SK-N-SH (cell line): Measurements from ENCODE around the gene SLC25A27.
A peak's percentile ranks its signal among the peaks of the same experiment; 100 is the strongest.

ENCODE experiments used
- FOSL2 ChIP-seq: IDR thresholded peaks from 2 replicates; pipeline ENCODE4 v1.4.0; 2012; ENCODE audit warnings: low read depth, mild to moderate bottlenecking, moderate library complexity, borderline replicate concordance
- JUND ChIP-seq: IDR thresholded peaks from 2 replicates; pipeline ENCODE4 v1.4.0; 2012
- SMC3 ChIP-seq: IDR thresholded peaks from 2 replicates; pipeline ENCODE4 v1.6.1; 2012; ENCODE audit warnings: low read depth, low read length, improper control_type of control experiment
- YY1 ChIP-seq: IDR thresholded peaks from 2 replicates; pipeline ENCODE4 v1.4.0; 2012; ENCODE audit warnings: low read depth, mild to moderate bottlenecking
- TF ChIP-seq, protein P1 (sequence below): fragments of 200-600 bp; sonication (generic); IDR thresholded peaks from 2 replicates; pipeline ENCODE4 v1.6.1; 2017; ENCODE audit warnings: antibody characterized with exemption, mild to moderate bottlenecking, moderate library complexity
- TF ChIP-seq, protein P2 (sequence below): IDR thresholded peaks from 2 replicates; pipeline ENCODE4 v1.4.0; 2012; ENCODE audit warnings: low read depth
- TF ChIP-seq, protein P3 (sequence below): IDR thresholded peaks from 2 replicates; pipeline ENCODE4 v1.4.0; 2012; ENCODE audit warnings: low read depth, borderline replicate concordance
- TF ChIP-seq, protein P4 (sequence below): IDR thresholded peaks from 2 replicates; pipeline ENCODE4 v1.6.1; 2012; ENCODE audit warnings: mild to moderate bottlenecking, low read depth, low read length, moderate library complexity

DNA sequence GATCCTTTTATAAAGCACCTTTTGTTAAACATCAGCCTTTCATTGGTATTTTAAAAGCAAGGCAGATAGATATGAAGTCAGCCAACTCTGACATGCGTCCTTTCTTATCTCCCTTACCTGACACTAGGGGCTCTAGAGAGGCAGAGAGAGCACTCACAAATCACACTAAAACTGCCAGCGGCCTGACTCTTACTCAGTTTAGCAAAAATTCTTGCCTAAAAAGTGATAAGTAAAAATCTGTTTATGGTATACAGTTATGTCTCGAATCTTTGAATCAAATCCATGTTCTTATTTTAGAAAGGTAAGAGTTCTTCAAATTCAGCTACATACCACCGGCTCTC is 24.5 kb downstream of the SLC25A27 start:
- TF ChIP-seq, protein P1, sequence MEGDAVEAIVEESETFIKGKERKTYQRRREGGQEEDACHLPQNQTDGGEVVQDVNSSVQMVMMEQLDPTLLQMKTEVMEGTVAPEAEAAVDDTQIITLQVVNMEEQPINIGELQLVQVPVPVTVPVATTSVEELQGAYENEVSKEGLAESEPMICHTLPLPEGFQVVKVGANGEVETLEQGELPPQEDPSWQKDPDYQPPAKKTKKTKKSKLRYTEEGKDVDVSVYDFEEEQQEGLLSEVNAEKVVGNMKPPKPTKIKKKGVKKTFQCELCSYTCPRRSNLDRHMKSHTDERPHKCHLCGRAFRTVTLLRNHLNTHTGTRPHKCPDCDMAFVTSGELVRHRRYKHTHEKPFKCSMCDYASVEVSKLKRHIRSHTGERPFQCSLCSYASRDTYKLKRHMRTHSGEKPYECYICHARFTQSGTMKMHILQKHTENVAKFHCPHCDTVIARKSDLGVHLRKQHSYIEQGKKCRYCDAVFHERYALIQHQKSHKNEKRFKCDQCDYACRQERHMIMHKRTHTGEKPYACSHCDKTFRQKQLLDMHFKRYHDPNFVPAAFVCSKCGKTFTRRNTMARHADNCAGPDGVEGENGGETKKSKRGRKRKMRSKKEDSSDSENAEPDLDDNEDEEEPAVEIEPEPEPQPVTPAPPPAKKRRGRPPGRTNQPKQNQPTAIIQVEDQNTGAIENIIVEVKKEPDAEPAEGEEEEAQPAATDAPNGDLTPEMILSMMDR = peak; percentile 37; the same call in 1 of the 2 replicates
- TF ChIP-seq FOSL2 = no peak
- no peak for TF ChIP-seq YY1
- no peak for TF ChIP-seq JUND
- TF ChIP-seq SMC3 = no peak
- TF ChIP-seq, protein P2, sequence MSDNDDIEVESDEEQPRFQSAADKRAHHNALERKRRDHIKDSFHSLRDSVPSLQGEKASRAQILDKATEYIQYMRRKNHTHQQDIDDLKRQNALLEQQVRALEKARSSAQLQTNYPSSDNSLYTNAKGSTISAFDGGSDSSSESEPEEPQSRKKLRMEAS = no peak
- TF ChIP-seq, protein P3, sequence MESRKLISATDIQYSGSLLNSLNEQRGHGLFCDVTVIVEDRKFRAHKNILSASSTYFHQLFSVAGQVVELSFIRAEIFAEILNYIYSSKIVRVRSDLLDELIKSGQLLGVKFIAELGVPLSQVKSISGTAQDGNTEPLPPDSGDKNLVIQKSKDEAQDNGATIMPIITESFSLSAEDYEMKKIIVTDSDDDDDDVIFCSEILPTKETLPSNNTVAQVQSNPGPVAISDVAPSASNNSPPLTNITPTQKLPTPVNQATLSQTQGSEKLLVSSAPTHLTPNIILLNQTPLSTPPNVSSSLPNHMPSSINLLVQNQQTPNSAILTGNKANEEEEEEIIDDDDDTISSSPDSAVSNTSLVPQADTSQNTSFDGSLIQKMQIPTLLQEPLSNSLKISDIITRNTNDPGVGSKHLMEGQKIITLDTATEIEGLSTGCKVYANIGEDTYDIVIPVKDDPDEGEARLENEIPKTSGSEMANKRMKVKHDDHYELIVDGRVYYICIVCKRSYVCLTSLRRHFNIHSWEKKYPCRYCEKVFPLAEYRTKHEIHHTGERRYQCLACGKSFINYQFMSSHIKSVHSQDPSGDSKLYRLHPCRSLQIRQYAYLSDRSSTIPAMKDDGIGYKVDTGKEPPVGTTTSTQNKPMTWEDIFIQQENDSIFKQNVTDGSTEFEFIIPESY = no peak
- TF ChIP-seq, protein P4, sequence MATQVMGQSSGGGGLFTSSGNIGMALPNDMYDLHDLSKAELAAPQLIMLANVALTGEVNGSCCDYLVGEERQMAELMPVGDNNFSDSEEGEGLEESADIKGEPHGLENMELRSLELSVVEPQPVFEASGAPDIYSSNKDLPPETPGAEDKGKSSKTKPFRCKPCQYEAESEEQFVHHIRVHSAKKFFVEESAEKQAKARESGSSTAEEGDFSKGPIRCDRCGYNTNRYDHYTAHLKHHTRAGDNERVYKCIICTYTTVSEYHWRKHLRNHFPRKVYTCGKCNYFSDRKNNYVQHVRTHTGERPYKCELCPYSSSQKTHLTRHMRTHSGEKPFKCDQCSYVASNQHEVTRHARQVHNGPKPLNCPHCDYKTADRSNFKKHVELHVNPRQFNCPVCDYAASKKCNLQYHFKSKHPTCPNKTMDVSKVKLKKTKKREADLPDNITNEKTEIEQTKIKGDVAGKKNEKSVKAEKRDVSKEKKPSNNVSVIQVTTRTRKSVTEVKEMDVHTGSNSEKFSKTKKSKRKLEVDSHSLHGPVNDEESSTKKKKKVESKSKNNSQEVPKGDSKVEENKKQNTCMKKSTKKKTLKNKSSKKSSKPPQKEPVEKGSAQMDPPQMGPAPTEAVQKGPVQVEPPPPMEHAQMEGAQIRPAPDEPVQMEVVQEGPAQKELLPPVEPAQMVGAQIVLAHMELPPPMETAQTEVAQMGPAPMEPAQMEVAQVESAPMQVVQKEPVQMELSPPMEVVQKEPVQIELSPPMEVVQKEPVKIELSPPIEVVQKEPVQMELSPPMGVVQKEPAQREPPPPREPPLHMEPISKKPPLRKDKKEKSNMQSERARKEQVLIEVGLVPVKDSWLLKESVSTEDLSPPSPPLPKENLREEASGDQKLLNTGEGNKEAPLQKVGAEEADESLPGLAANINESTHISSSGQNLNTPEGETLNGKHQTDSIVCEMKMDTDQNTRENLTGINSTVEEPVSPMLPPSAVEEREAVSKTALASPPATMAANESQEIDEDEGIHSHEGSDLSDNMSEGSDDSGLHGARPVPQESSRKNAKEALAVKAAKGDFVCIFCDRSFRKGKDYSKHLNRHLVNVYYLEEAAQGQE = no peak
